ENCODE measurements around the gene KIF6. TPM values are rescaled to one million over a fixed set of nuclear protein-coding genes. Genes with fewer than 3 reads are reported as not detected.

Gene KIF6

Small RNA genes lying within 50 kb of the gene (small RNA-seq; reads per million reads assigned to genes)
- not detected for gene RNU1-54P
